Left ventricle myocardium inferior (tissue), 1 donor: Measurements from ENCODE around the gene MPHOSPH9. TPM values are rescaled to one million over a fixed set of nuclear protein-coding genes. Genes with fewer than 3 reads are reported as not detected.

Experiments
- DNase-seq: peaks from one replicate; pipeline ENCODE4 v3.0.0-alpha.2; 2020
- H3K27ac ChIP-seq: fragments of 200-600 bp; replicated peaks from 2 replicates; pipeline ENCODE4 v1.8.0; 2021
- H3K27me3 ChIP-seq: fragments of 200-600 bp; 2 replicates; pipeline ENCODE4 v1.8.0; 2021; ENCODE audit warnings: low read depth
- H3K36me3 ChIP-seq: fragments of 200-600 bp; 2 replicates; pipeline ENCODE4 v1.8.0; 2021
- H3K4me1 ChIP-seq: fragments of 200-600 bp; 2 replicates; pipeline ENCODE4 v1.8.0; 2021
- H3K4me3 ChIP-seq: fragments of 200-600 bp; 2 replicates; pipeline ENCODE4 v1.8.0; 2021; ENCODE audit warnings: mild to moderate bottlenecking, moderate library complexity
- H3K9me3 ChIP-seq: fragments of 200-600 bp; replicated peaks from 2 replicates; pipeline ENCODE4 v1.8.0; 2021
- CTCF ChIP-seq: fragments of 200-600 bp; IDR thresholded peaks from 2 replicates; pipeline ENCODE4 v1.8.0; 2021; ENCODE audit warnings: antibody characterized with exemption, mild to moderate bottlenecking, borderline replicate concordance
- intact Hi-C: fragments of 100-400 bp; cut with micrococcal nuclease; formaldehyde crosslinking; loops from one replicate; pipeline ENCODE4 v1.11.0; 2022
- total RNA-seq: library from RNA; stranded (reverse); fragmentation: NEBNext Ultra II Directional; extraction: Animal tissue kit (Norgen Biotek cat#: 25700); gene quantifications from one replicate; pipeline ENCODE4 v1.2.1, GENCODE V29; 2021
- donor health status: DM: no; HTN: yes; CAD: no; lungs with severe emphysema.

The MPHOSPH9 gene
- total RNA-seq, 1 donor from 2014 or later = 23.9 TPM

- intact Hi-C loops = no loop called here
These were observed 72.0 kb downstream of the MPHOSPH9 start for GRCh38 chr12:123160801-123161487.

GRCh38 chr12:123153906-123154305 lies 79.0 kb downstream of the MPHOSPH9 start:
- Histone ChIP-seq H3K4me3 (no peak overlapping the region), H3K9me3 (no peaks in the 10 kb centered on the region), H3K4me1 (peaks cover 26% of the 10 kb centered on the region), H3K27me3 (no peaks in the 10 kb centered on the region), H3K36me3 (peaks cover 19% of the 10 kb centered on the region), H3K27ac (no peak overlapping the region)
- intact Hi-C loops = loop anchor here (10.0 kb wide), 1 partner anchor 109 kb away; no protein-coding TSS in a partner anchor
- no peak for DNase-seq
- TF ChIP-seq CTCF = no peak

More at GRCh38 chr12:123160801-123161487, 72.0 kb downstream of the MPHOSPH9 start:
- Histone ChIP-seq H3K4me3 (no peak overlapping the region), H3K27me3 (no peaks in the 10 kb centered on the region), H3K27ac (no peak overlapping the region), H3K36me3 (peaks cover 67% of the 10 kb centered on the region), H3K9me3 (no peaks in the 10 kb centered on the region), H3K4me1 (no peaks in the 10 kb centered on the region)
- DNase-seq = no peak
- no peak for TF ChIP-seq CTCF

DNA sequence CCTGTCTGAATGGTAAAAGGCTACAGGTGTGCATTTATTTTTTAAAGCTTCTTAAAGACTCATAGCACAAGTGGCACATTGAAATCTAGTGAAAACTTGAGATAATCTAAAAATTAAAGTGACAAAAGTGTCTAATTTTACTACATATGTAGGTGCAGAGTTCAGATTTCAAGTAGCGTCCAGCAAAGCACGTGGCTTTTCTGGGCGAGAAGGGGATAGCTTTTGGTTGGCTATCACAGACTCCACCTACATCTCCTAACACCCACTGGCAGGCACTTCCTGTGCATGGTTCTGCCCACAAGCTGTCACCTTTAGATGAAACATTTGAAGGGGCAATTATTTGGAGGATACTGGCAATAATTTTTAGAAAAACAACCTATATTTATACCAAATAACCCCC lies 80.1 kb downstream of the MPHOSPH9 start:
- TF ChIP-seq CTCF = no peak
- intact Hi-C loops = loop anchor here (10.0 kb wide), 1 partner anchor 108 kb away; no protein-coding TSS in a partner anchor

GRCh38 chr12:123151457-123152454 lies 81.2 kb downstream of the MPHOSPH9 start:
- DNase-seq = no peak
- Histone ChIP-seq H3K4me3 (peak overlapping the region; percentile 92), H3K27ac (peak overlapping the region; percentile 89), H3K4me1 (peaks cover 41% of the 10 kb centered on the region), H3K36me3 (peaks cover 16% of the 10 kb centered on the region), H3K27me3 (no peaks in the 10 kb centered on the region), H3K9me3 (no peaks in the 10 kb centered on the region)
- intact Hi-C loops = loop anchor here (10.0 kb wide), 1 partner anchor 107 kb away; no protein-coding TSS in a partner anchor
- TF ChIP-seq CTCF = no peak

More for the DNA sequence above, 80.1 kb downstream of the MPHOSPH9 start:
- no peak for DNase-seq
- Histone ChIP-seq H3K27me3 (no peaks in the 10 kb centered on the region), H3K9me3 (no peaks in the 10 kb centered on the region), H3K36me3 (peaks cover 19% of the 10 kb centered on the region), H3K4me1 (peaks cover 37% of the 10 kb centered on the region), H3K27ac (no peak overlapping the region), H3K4me3 (no peak overlapping the region)

GRCh38 chr12:123150744-123151456 lies 82.0 kb downstream of the MPHOSPH9 start, which contains the start of gene PITPNM2:
TSS of gene PITPNM2 (minus strand) at chr12:123151090. CDS start at chr12:123034590, 116,500 bp downstream.
- Histone ChIP-seq H3K4me3 (peak within 1 kb of the TSS; percentile 92), H3K27me3 (no peaks in the 10 kb centered on the region), H3K4me1 (peaks cover 41% of the 10 kb centered on the region), H3K9me3 (no peaks in the 10 kb centered on the region), H3K27ac (peak within 1 kb of the TSS; percentile 89), H3K36me3 (peaks cover 8% of the 10 kb centered on the region)
- peak; percentile 41 for TF ChIP-seq CTCF
- intact Hi-C loops = loop anchor here (10.0 kb wide), 1 partner anchor 106 kb away; no protein-coding TSS in a partner anchor
- peak; percentile 70 for DNase-seq
